HG03342 (cell line): ENCODE measurements around the gene SULF2.

Source experiments
- ATAC-seq: cut with Tn5 transposase; IDR thresholded peaks from one replicate; pipeline ENCODE4 v1.9.1; 2021; ENCODE audit warnings: mild to moderate bottlenecking, moderate library complexity; ENCODE audit not compliant: unreplicated experiment

Gene SULF2

DNA sequence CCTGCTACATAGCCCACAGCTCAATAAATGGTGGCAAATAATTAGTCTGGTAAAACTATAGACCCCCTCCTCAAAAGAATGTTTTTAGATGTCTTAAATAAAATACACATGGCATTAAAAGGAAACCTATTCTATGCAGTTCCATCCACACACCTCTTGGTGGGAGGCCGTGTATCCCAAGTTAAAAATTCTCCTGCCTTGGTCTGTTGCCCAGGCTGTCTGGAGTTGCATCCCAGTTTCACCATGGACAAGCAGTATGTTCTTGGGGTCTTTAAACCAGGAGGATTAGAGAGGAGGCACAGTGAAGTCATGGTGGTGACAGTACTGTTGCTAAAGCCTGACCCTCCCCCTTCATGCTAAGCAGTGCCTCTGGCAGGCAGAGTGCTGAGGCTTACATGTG, 95.5 kb downstream of the SULF2 start:
- no peak for ATAC-seq

DNA sequence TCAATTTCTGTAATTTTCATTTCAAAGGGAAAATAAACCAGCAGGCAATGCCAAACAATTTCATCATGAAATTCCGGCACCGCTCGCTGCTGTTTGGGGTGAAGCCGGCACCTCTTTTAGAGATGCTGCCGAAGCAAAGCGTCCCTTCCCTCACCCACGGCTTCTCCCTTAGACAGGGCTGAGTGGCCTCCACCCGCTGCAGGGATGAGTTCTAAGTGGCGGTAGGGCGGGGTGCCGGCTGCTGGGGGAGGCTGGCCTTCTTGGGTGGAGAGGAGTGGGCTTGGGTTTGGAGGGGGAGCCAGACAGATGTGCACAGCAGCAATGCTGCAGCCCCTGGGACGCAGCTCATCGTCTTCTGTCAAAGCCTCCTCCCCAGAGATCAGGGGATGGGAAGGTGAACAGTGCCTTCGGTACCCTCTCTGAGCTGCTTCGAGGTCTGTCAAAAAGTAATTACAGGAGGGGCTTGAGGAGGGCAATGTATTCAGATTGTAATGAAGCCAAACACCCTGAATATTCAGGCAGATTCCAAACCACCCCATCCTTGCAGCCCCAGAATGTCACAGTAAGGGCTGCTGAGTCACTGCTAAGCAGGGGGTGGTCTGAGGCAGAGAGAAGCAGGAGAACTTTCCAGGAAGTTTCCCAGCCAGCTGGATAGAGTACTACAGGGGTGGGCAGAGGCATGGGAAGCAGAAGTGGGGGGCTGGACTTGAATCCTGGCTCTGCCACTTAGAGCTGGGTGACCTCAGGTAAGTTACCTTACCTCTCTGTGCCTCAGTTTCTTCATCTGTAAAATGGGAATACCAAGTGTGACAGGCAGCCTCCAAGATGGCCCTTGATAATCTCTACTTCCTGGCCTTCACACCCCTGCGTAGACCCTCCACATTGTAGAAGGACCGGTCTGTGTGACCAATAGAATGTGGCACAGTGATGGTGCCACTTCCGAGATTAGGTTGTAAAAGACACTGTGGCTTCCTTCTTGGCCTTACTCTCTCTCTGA, 96.6 kb downstream of the SULF2 start:
- no peak for ATAC-seq

DNA sequence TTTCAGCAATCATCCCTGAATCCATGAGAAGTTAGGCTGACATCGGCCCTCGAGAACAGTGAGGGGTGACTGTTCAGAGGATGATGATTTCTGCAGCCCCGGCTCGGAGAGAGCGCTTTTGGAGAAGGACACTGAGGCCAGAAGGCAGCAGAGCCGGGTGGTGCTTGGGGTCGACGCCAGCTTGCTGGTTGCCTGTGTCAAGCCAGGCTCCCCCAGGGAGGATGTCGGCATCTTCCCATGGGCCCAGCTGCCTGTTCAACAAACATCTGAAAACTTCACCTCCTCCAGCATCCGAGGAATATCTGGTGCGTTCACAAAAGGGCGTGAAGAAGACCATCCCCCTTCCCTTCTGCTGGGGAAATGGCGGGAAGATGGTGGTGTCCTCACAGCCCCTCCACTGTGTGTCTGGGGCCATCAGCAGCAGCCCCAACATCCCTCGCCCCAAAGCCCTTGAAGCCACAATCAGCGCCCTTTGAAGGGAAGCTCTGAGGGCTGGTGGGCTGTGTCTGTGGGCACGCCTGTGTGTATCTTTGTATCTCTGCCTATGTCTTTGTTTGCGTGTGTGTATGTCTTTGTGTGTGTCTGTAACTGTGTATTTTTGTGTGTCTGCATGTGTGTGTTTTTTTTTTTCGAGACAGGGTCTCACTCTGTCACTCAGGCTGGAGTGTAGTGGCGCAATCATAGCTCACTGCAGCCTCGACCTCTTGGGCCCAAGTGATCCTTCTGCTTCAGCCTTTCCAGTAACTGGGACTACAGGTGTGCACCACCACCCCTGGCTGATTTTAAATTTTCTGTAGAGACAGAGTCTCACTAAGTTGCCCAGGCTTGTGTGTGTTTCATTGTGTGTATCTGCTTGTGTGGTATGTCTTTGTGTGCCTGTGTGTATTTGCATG, 97.9 kb downstream of the SULF2 start:
- no peak for ATAC-seq

DNA sequence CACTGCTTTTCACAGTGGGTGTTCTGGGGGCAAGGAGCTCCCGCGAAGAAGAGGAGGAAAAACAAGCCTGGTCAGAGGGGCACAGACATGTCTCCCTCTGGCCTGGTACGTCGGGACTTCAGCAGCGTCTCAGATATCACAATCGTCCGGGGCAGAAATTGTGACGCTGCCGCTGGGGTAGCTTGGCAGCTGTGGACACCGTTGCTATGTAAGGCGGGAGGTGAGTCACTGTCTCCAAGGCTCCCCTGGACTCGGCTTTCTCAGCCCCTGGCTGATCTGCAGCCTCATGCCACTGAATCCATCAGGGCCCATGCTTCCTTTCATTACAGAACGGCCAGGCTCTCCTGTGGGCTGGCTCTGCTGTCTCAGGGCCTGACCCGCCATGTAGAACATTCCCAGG, 98.7 kb downstream of the SULF2 start:
- no peak for ATAC-seq

DNA sequence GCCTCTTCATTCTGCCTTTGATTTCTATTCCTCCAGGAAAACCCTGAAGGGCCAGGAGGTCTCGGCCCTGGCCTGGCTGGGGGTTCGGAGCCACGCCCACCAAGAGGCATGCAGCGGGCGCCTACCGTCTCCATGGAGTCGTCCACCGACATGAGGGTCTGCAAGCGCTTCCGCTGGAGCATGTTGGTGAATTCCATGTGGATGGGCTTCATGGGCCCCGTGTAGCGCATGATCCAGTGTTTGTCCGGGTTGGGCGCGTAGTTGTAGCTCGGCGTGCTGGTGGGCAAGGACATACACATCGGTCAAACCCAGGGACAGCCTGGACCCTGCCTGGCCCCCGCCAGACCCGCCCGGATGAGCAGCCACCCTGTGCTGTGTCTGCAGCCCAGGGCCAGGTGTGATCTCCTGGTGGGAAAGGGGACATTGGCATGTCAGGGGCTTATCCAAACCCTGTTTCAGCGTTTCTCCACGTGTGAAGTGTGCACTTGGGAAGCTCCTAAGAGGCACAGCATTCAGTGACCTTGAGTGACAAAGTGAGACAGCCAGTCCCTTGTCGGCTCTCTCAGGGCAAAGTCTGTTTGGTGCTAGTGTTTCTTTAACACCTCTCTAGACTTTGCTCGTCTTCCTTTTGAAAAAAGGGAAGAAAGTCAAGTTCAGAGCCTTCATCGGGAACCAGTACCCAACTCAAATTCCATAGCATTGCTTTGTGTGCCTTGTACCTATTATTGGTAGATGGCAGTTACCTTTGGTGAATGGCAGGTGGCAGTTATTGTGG, 100.8 kb downstream of the SULF2 start:
- no peak for ATAC-seq

DNA sequence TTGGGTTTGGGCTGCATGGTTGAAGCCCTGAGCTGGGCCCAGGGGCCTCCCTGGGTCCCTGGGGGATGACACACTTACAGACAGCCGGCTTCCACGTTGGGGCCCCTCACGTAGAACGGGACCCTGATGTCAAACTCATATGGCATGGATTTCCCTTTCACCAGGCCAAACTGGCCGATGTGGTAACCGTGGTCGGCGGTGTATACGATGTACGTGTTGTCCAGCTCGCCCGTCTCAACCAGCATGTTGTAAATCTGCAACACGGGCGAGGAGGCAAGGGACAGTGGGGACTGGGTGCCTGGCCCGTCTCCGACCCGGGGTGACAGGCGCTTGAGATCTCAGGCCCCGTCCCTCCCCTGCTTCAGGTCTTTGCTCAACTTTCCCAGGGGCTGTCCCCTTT, 102.4 kb downstream of the SULF2 start:
- ATAC-seq: no peak

DNA sequence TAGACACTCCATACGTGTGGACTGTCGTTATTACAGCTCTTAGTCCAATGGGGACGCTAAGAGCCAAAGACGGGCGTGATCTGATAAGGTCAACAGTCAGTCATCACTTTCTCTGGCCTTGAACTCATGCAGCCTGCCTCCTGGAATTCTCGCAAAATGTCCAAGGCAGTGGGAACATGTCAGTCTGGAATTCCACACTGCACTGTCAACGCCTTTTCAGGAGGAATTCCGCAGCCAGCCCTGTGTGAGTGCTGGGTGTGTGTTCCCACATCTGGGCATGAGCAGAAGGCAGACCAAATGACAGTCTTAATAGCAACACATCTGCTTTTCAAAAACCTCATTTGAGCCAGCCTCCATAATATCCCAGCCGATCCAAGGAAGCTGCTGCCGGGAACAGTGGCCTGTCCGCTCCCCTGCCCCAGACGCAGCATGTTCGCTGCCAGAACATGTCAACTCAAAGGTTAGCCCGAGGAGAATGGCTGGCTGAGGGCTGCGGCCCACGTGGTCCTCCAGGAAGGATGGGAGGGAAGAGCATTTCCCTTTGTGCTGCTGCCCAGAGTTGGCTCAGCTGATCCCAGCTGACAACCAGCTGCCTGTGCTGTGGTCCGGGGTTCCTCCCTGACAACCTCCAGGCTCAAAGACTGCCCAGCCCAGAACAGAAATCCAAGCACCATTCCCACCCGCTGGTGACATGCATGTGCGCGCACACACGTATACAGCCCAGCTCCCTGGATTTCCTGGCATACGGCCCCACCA, 103.1 kb downstream of the SULF2 start:
- no peak for ATAC-seq

DNA sequence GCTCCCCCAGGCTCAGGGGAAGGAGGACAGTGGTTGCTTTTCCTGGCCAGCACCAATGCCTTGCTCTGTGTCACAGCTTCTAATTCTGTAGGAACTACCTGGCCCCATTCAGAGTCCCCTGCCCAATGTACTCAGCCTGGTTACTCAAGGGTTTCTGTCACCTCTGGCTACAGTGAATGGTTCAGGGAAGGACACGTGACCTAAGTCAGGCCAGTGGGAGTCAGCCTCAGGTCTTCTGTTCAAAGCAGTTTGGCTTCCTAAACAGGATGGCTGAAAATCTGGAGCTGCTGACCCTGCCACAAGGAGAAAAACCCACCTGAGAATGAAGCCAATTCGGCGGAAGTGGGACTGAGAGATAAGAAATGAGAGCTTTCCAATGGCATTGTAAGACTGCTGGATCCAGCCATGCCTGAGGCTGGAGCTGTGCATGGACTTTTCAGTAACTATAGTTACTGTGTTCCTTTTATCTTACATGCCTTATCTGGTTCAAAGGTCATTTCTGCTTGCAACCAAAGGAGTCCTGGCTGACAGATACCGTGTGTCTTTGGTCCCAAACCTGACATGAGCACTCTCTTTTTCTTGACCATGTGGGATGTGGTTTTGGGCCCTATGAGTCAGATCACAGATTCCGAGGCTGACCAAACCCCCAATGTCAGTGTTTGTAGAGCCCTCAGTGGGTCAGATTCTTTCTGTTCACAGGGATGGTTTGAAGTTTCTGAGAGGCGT, 104.3 kb downstream of the SULF2 start:
- no peak for ATAC-seq

DNA sequence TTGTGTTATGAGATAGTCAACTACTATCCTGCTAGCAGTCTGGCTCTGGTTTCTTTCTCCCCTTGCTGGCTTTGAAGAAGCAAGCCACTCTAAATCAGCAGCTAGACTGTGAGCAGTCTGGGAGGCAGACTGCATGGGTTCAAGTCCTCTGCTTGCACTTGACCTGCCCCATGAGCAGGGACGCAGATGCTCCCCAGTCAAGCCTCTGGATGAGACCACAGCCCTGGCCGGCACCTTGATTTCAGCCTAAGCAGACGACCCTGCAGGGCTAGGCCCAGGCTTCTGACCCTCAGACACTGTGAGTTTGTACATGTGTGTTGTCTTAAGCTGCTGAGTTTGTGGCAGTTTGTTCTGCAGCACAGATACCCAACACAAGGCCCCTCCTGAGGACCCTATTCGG, 105.8 kb downstream of the SULF2 start:
- ATAC-seq: no peak

DNA sequence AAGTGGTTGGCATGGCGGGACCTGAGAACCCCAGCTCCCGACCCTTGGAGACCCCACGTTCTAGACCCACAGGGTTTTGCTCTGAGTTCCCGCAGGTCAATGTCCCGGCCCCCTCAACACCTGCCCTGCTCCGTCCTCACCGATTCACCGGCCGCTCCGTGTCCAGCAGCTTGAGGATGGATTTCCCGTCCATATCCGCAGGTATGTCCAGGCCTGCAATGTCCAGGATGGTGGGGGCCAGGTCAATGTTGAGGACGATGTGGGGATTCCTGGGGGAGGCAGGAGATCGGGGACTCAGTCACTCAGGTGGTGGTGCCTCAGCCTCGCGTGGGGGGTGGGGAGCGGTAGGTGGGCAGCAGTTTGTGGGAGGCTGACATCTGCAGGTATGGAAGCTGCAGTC, 106.7 kb downstream of the SULF2 start:
- ATAC-seq: no peak

DNA sequence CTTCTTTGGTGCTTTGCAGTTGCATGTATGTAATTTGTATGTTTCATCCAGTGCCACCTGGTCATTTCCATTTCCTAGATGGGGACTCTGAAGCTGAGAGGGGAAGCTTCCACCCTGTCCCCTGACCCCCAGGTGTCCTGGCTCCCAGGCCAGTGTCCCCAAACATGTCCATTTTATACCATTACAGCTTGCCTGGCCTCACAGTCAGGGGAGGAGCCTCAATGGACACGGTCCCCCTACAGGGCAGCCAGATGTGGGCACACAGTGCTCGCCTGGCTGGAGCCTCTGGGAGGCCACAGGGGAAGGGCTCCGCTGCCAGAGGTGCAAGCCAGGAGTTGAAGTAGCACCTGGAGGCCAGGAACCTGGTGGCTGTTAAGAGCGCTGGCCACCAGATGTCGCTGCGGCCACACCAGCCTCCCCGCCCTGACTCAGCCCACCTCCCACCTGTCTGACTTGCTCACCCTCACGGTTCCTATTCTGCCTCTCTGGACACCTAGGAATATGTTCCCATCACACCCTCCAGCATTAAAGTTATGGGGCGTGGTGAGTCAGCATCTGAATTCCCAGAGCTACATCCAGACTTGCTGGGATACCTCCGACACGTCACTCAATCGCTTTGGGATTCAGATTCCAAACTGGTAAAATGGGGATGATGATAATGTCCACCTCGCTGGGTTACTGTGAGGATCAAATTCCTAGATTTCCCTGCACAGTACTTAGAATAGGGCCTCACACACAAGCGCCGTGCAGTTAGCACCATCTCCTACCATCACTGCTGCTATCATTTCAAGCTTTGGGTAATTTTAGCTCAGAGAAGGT, 107.4 kb downstream of the SULF2 start:
- ATAC-seq: no peak

DNA sequence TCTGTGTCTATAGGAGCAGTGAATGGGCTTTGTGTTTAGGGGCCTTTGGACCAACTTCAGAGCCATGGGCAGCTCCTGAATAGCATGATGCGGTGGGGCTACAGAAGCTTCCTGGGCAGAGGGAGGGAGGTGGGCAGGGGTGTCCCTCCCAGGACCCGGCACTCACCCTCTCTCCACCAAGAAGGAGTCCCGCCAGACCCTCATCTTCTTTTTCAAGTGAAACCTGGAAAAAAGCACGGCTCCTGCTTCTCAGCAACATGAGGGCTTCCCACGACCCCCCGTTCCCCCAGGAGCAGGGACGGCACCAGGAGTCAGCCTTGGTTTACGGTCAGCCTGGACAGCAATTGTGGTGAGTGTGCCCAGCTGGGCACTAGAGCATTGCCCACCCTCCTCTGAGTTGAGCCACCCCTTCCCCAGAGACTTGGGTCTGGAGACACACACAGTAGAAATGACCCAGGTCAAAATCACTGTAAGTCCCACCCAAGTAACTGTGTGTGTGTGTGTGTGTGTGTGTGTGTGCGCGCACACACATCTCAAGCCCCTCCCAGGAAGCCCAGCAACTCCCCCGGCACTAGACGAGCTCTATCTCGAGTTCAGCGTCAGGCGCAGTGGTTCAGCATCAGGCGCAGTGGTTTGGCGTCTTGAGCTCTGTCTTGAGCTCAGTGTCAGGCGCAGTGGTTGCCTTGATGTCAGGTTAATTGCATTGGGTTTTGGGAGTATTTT, 108.2 kb downstream of the SULF2 start:
- ATAC-seq: no peak

DNA sequence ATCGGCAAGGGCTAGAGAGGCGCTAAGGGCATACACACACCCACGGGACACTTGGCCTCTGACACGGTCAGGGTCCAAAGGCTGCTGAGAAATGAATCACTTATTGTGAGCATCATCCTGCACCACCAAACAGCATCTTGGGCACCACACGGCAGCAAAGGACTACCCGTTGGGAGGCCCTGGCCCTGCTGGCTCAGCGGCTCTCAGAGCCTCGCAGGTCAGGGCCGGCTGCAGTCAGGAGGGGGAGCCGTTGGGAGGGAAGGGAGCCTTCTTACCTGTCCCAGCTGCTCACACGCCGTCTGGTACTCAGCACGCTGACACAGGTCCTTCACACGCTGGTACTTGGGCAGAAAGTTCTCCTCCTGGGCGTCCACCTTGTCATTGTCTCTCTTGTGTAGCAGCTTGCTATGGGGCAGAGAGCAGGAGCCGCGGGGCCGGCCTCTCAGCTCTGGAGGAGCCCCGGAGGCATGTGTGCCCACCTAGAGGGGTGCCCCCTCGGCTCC, 109.0 kb downstream of the SULF2 start:
- ATAC-seq: no peak

DNA sequence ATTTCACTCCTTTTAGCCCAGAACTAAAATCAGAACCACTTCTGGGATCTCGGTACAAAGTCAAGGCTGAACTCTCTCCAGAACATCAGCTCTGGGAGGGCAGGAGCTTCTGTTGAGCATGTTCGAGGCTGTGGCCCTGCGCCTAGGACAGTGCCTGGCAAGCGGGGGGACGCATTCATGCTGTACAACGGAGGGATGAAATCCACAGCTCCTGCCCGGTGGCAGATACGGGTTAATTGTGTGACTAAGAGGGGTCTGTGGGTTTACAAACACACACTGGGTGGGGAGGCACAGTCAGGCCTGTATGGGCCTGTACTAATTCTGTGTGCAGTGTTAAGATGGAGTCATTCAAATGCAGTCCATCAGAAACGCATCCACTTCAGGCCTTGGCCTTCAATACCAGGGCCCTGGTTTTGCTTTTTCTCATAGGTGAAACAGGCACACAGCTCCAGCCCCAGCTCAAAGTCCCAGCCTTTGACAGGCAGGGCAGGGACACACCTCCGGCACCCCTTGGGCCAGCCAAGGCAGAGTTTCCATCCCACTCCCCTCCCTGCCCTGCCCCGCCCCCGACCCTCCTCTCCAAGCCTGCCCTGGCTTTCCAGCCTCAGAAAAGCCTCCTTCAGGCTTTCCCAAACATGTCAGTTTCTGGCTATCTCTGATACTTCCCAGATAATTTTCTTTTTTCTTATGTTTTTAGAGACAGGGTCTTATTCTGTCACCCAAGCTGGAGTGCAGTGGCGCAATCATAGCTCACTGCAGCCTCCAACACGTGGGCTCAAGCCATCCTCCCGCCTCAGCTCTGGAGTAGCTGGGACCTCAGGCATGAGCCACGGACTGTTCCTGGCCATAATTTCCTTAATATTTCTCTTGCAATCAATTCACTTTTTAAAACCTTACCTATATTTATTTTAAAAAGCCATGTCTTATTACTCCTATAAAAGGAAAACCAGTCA, 109.8 kb downstream of the SULF2 start:
- ATAC-seq: no peak

DNA sequence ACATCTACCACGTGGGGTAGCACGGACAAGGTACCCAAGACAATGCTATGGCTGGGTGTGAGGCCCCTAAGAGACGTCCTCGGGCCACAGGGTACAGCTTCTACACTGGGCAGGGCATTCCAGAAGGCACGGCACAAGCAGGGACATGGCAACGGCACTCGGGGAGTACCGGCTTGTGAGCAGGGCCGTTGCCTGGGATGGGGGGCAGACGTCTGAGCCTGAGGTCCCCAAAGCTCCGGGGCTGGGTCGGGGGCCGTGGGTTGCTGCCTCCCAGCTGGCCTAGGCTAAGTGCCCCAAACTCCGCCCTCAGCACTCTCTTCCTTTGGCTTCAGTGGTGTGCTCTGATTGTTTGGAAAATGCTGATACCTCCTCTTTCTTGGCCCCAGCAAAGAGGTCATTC, 110.6 kb downstream of the SULF2 start:
- ATAC-seq: no peak

DNA sequence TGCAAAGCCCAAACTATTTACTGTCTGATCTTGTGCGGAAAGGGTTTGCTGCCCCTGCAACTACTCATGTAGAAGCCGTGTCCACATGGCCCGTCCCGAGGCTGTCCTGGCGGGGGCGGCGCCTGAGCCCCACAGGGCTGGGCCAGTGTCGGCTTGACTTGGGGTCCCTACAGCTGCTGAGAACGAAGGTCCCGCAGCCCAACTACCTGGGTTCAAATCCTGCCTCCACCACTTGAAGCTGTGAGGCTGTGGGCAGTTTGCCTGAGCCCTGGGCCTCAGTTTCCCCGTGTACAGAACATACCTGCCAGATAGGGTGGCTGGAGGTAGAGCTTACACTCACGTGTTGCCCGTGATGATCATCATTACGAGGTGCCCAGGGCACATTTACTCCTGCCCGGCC, 111.1 kb downstream of the SULF2 start:
- ATAC-seq: no peak

DNA sequence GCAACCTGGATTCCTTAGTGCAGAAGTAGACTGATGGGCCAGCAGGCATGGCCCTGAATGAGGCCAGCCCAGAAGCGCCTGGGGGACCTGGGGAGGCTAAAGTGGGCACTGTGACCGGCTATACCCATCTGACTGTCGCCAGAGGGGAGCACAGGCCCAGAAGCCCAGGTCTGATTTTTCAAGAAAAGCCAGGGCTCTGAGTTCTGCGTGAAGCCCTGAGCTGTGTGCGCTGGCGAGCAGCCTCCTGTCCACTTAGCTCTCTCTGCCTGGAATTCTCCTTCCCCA, 111.7 kb downstream of the SULF2 start:
- ATAC-seq: no peak
